Tibial nerve (tissue), 3 donors: ENCODE data around the gene CCDC110.

ENCODE experiments used
- CTCF ChIP-seq, 5 experiments: fragments of 200-600 bp in 3 of 5; fragments of 450-650 bp in 2 of 5; sonication (generic) in 3 of 5; IDR thresholded peaks; one replicate each; pipeline ENCODE4 v1.5.1; 2016 to 2019; ENCODE audit warnings: antibody characterized with exemption in 5 of 5, mild to moderate bottlenecking in 3 of 5, moderate library complexity in 2 of 5
- POLR2A ChIP-seq, 2 donors: fragments of 450-650 bp; IDR thresholded peaks; one replicate each; pipeline ENCODE4 v1.6.1; 2017; ENCODE audit warnings: antibody characterized with exemption in 2 of 2, mild to moderate bottlenecking in 2 of 2, moderate library complexity in 2 of 2

DNA sequence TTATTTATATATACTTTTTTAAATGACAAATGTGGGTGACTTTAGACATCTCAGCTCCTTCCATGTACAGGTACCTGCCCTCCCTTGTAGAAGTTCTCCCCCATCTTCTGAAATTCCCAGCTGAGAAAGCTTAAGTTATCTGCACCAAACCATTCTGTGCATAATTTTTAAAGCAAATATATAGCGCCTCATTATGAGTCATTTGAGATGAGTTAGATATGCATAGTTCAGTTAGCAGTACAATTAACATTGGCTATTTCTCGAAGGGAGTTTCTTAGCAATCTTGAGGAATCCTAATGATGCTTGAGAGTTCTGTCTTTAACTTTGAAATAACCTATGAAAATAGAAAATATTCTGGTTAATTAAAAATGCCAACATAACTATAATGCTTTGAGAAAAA, 26.3 kb downstream of the CCDC110 start:
- TF ChIP-seq CTCF (IDR thresholded peaks at IDR 0.05) (no peak), POLR2A (IDR thresholded peaks at IDR 0.05) (no peak)
